ENCODE data around the gene MEP1A. TPM values are rescaled to one million over a fixed set of nuclear protein-coding genes. Genes with fewer than 3 reads are reported as not detected.
"Not testable (repeated sequence)": the region's sequence is repeated elsewhere in the genome, so short reads cannot be mapped to it uniquely, and the experiment has no call there.

The MEP1A gene
- total and polyA plus RNA-seq, 4 donors: 0.06 to 0.11 (median 0.08) TPM

GRCh38 chr6:46838033-46838432 is 44.8 kb downstream of the MEP1A start:
- WGBS, 2 donors: 98 to 100% methylated on average over 2 of the region's 2 CpGs
- DNase-seq (no peak), ATAC-seq (ENCODE audit: insufficient read depth, low FRiP score) (no peak)
- TF ChIP-seq CTCF (IDR thresholded peaks at IDR 0.05; ENCODE audit: control extremely low read depth, extremely low read depth): no peak
- no peak overlapping the region for H3K9ac ChIP-seq (ENCODE audit: insufficient read depth in 1 of 2, low read length in 2 of 2)
- no peak overlapping the region for H3K4me3 ChIP-seq
- no peaks in the 10 kb centered on the region for H3K4me1 ChIP-seq (ENCODE audit: control insufficient read depth in 5 of 5, insufficient read depth in 5 of 5, low read length in 5 of 5)
- peaks cover 0 to 3% (median 1%) of the 10 kb centered on the region in 4 donors for H3K9me3 ChIP-seq (ENCODE audit: control insufficient read depth in 4 of 4, insufficient read depth in 3 of 4, low read length in 3 of 4)
- no peak overlapping the region for H3K27ac ChIP-seq (ENCODE audit: low read depth in 1 of 2, low read length in 1 of 2)
- H3K36me3 ChIP-seq (ENCODE audit: control insufficient read depth in 4 of 4, insufficient read depth in 4 of 4, low read length in 4 of 4): no peaks in the 10 kb centered on the region
- H3K27me3 ChIP-seq (ENCODE audit: control insufficient read depth in 3 of 3, insufficient read depth in 3 of 3, low read length in 2 of 3): no peaks in the 10 kb centered on the region

GRCh38 chr6:46842252-46842846 is 49.2 kb downstream of the MEP1A start:
- ATAC-seq (ENCODE audit: insufficient read depth, low FRiP score); H3K36me3 ChIP-seq (ENCODE audit: control insufficient read depth in 4 of 4, insufficient read depth in 4 of 4, low read length in 4 of 4); H3K9me3 ChIP-seq (ENCODE audit: control insufficient read depth in 4 of 4, insufficient read depth in 3 of 4, low read length in 3 of 4); DNase-seq; H3K27ac ChIP-seq (ENCODE audit: low read depth in 1 of 2, low read length in 1 of 2); H3K4me1 ChIP-seq (ENCODE audit: control insufficient read depth in 5 of 5, insufficient read depth in 5 of 5, low read length in 5 of 5); H3K4me3 ChIP-seq; H3K9ac ChIP-seq (ENCODE audit: insufficient read depth in 1 of 2, low read length in 2 of 2); H3K27me3 ChIP-seq (ENCODE audit: control insufficient read depth in 3 of 3, insufficient read depth in 3 of 3, low read length in 2 of 3): not testable (repeated sequence)
- WGBS, 2 donors: 93 to 96% methylated on average over 6 of the region's 6 CpGs

GRCh38 chr6:46845126-46845525 is 51.9 kb downstream of the MEP1A start:
- H3K4me1 ChIP-seq (ENCODE audit: control insufficient read depth in 5 of 5, insufficient read depth in 5 of 5, low read length in 5 of 5): peaks cover 0 to 5% (median 0%) of the 10 kb centered on the region in 5 donors
- DNase-seq (no peak), ATAC-seq (ENCODE audit: insufficient read depth, low FRiP score) (no peak)
- TF ChIP-seq CTCF (IDR thresholded peaks at IDR 0.05; ENCODE audit: control extremely low read depth, extremely low read depth): no peak
- 82 to 85% methylated on average over 5 of the region's 5 CpGs for WGBS, 2 donors
- no peaks in the 10 kb centered on the region for H3K36me3 ChIP-seq (ENCODE audit: control insufficient read depth in 4 of 4, insufficient read depth in 4 of 4, low read length in 4 of 4)
- peaks cover 0 to 2% (median 0%) of the 10 kb centered on the region in 3 donors for H3K27me3 ChIP-seq (ENCODE audit: control insufficient read depth in 3 of 3, insufficient read depth in 3 of 3, low read length in 2 of 3)
- H3K9me3 ChIP-seq (ENCODE audit: control insufficient read depth in 4 of 4, insufficient read depth in 3 of 4, low read length in 3 of 4): peaks cover 0 to 3% (median 1%) of the 10 kb centered on the region in 4 donors
- H3K4me3 ChIP-seq: no peak overlapping the region
- H3K27ac ChIP-seq (ENCODE audit: low read depth in 1 of 2, low read length in 1 of 2): no peak overlapping the region
- no peak overlapping the region for H3K9ac ChIP-seq (ENCODE audit: insufficient read depth in 1 of 2, low read length in 2 of 2)

GRCh38 chr6:46848684-46849360 is 55.6 kb downstream of the MEP1A start:
- Histone ChIP-seq H3K27me3 (ENCODE audit: control insufficient read depth in 3 of 3, insufficient read depth in 3 of 3, low read length in 2 of 3) (peaks cover 0 to 2% (median 0%) of the 10 kb centered on the region in 3 donors), H3K36me3 (ENCODE audit: control insufficient read depth in 4 of 4, insufficient read depth in 4 of 4, low read length in 4 of 4) (no peaks in the 10 kb centered on the region), H3K9ac (ENCODE audit: insufficient read depth in 1 of 2, low read length in 2 of 2) (peak overlapping the region in 1 of 2 donors; percentile 59), H3K27ac (ENCODE audit: low read depth in 1 of 2, low read length in 1 of 2) (peak overlapping the region in 1 of 2 donors; percentile 11), H3K4me3 (no peak overlapping the region), H3K9me3 (ENCODE audit: control insufficient read depth in 4 of 4, insufficient read depth in 3 of 4, low read length in 3 of 4) (no peaks in the 10 kb centered on the region), H3K4me1 (ENCODE audit: control insufficient read depth in 5 of 5, insufficient read depth in 5 of 5, low read length in 5 of 5) (peaks cover 0 to 8% (median 0%) of the 10 kb centered on the region in 5 donors)
- DNase-seq: peak; percentile 87 to 88 (median 88)
- peak; percentile 91 for TF ChIP-seq CTCF (IDR thresholded peaks at IDR 0.05; ENCODE audit: control extremely low read depth, extremely low read depth)
- 7 to 9% methylated on average over 25 of the region's 25 CpGs for WGBS, 2 donors
- peak; percentile 92 for ATAC-seq (ENCODE audit: insufficient read depth, low FRiP score)
